ENCODE measurements around the gene NOC4L. TPM values are rescaled to one million over a fixed set of nuclear protein-coding genes. Genes with fewer than 3 reads are reported as not detected.

The NOC4L gene
- total RNA-seq, 1 donor from 2014 or later = 9.5 TPM

GRCh38 chr12:132163041-132163910, 19.0 kb downstream of the NOC4L start:
- ATAC-seq (ENCODE audit: poor library complexity) (peak; percentile 20), DNase-seq (peak; percentile 40)
- intact Hi-C loops (cut with DNase I) = no loop called here

GRCh38 chr12:132163911-132164288, 19.6 kb downstream of the NOC4L start:
- no peak for ATAC-seq (ENCODE audit: poor library complexity)
- DNase-seq = no peak
- intact Hi-C loops (cut with DNase I) = no loop called here

GRCh38 chr12:132164426-132164825, 20.2 kb downstream of the NOC4L start:
- ATAC-seq (ENCODE audit: poor library complexity) (no peak), DNase-seq (no peak)
- intact Hi-C loops (cut with DNase I) = no loop called here

GRCh38 chr12:132165584-132165983, 21.3 kb downstream of the NOC4L start:
- no peak for DNase-seq
- intact Hi-C loops (cut with DNase I) = no loop called here
- ATAC-seq (ENCODE audit: poor library complexity) = no peak

- intact Hi-C loops (cut with DNase I) = no loop called here
- ATAC-seq (ENCODE audit: poor library complexity) = no peak
Measured at GRCh38 chr12:132166093-132166492, 21.8 kb downstream of the NOC4L start.

GRCh38 chr12:132166801-132167591, 22.7 kb downstream of the NOC4L start:
- DNase-seq (no peak), ATAC-seq (ENCODE audit: poor library complexity) (no peak)
- intact Hi-C loops (cut with DNase I) = no loop called here

More at GRCh38 chr12:132166093-132166492, 21.8 kb downstream of the NOC4L start:
- no peak for DNase-seq

- intact Hi-C loops (cut with DNase I) = no loop called here
- DNase-seq = peak; percentile 30
- no peak for ATAC-seq (ENCODE audit: poor library complexity)
Measured at GRCh38 chr12:132167611-132168310, 23.5 kb downstream of the NOC4L start.

- intact Hi-C loops (cut with DNase I) = no loop called here
- ATAC-seq (ENCODE audit: poor library complexity) (no peak), DNase-seq (no peak)
Measured at GRCh38 chr12:132168311-132169031, 24.2 kb downstream of the NOC4L start.

- DNase-seq = peak; percentile 34
- ATAC-seq (ENCODE audit: poor library complexity) = no peak
- intact Hi-C loops (cut with DNase I) = no loop called here
Measured at GRCh38 chr12:132169376-132169775, 25.1 kb downstream of the NOC4L start.

- intact Hi-C loops (cut with DNase I) = no loop called here
- ATAC-seq (ENCODE audit: poor library complexity) = no peak
- DNase-seq = peak; percentile 27
Measured at GRCh38 chr12:132170094-132170636, 25.9 kb downstream of the NOC4L start.

GRCh38 chr12:132170637-132171292, 26.5 kb downstream of the NOC4L start:
- intact Hi-C loops (cut with DNase I) = no loop called here
- ATAC-seq (ENCODE audit: poor library complexity) = no peak
- DNase-seq = peak; percentile 20

GRCh38 chr12:132171293-132171967, 27.2 kb downstream of the NOC4L start:
- ATAC-seq (ENCODE audit: poor library complexity) = no peak
- intact Hi-C loops (cut with DNase I) = no loop called here

GRCh38 chr12:132171968-132172521, 27.8 kb downstream of the NOC4L start:
- intact Hi-C loops (cut with DNase I) = no loop called here
- no peak for ATAC-seq (ENCODE audit: poor library complexity)
- peak; percentile 24 for DNase-seq

More at GRCh38 chr12:132171293-132171967, 27.2 kb downstream of the NOC4L start:
- DNase-seq = peak; percentile 24

GRCh38 chr12:132172619-132173018, 28.4 kb downstream of the NOC4L start:
- no peak for ATAC-seq (ENCODE audit: poor library complexity)
- DNase-seq = peak; percentile 21
- intact Hi-C loops (cut with DNase I) = no loop called here

- DNase-seq (peak; percentile 24), ATAC-seq (ENCODE audit: poor library complexity) (no peak)
- intact Hi-C loops (cut with DNase I) = no loop called here
Measured at GRCh38 chr12:132173135-132174014, 29.1 kb downstream of the NOC4L start.
